Measurements from ENCODE around the gene CACNA1I. TPM values are rescaled to one million over a fixed set of nuclear protein-coding genes. Genes with fewer than 3 reads are reported as not detected.

Gene CACNA1I
- total and polyA plus RNA-seq, 2 donors (not counting 1 experiment from before 2014, with no cell fraction given) = 0.07 to 0.25 TPM

GRCh38 chr22:39592081-39593065, 21.8 kb downstream of the CACNA1I start:
- no peak for DNase-seq
- Mint-ChIP-seq H3K27me3 (peaks cover 29% of the 10 kb centered on the region), H3K4me1 (peaks cover 4% of the 10 kb centered on the region), H3K4me3 (no peak overlapping the region), H3K9me3 (ENCODE audit: insufficient read depth) (no peaks in the 10 kb centered on the region), H3K27ac (no peak overlapping the region)
- no peaks in the 10 kb centered on the region for H4K20me1 ChIP-seq (ENCODE audit: control insufficient read depth, insufficient read depth, low read length, poor library complexity, severe bottlenecking)
- WGBS (ENCODE audit: insufficient coverage) = 75% methylated on average over 31 of the region's 32 CpGs
- no peak overlapping the region for H3K4me2 ChIP-seq (replicated peaks; ENCODE audit: low read depth, low read length, poor library complexity, severe bottlenecking)
- intact Hi-C loops (cut with micrococcal nuclease) = no loop called here
- H3K27me3 ChIP-seq (replicated peaks in 1 of 4; ENCODE audit: control extremely low read depth in 1 of 4, control insufficient read depth in 3 of 4, insufficient read depth in 4 of 4, low read length in 3 of 4) = peaks cover 0 to 33% (median 6%) of the 10 kb centered on the region in 4 experiments
- ChIA-PET POLR2A (no interaction called here), CTCF (no interaction called here)
- H3K79me2 ChIP-seq (ENCODE audit: control insufficient read depth, insufficient read depth, low read length) = no peaks in the 10 kb centered on the region
- no peaks in the 10 kb centered on the region for H3K36me3 ChIP-seq (replicated peaks in 1 of 2; ENCODE audit: control extremely low read depth in 1 of 2, control insufficient read depth in 1 of 2, extremely low read depth in 1 of 2, insufficient read depth in 2 of 2, low read length in 1 of 2)
- no peak overlapping the region for H2AFZ ChIP-seq (ENCODE audit: insufficient read depth, low read depth, low read length, poor library complexity, severe bottlenecking)
- no peak overlapping the region for H3K9ac ChIP-seq (ENCODE audit: low read length)
- TF ChIP-seq EZH2 (IDR thresholded peaks at IDR 0.05; ENCODE audit: borderline replicate concordance, insufficient read depth, low read depth, low read length, poor library complexity, severe bottlenecking) = no peak
- TF ChIP-seq, protein P1, sequence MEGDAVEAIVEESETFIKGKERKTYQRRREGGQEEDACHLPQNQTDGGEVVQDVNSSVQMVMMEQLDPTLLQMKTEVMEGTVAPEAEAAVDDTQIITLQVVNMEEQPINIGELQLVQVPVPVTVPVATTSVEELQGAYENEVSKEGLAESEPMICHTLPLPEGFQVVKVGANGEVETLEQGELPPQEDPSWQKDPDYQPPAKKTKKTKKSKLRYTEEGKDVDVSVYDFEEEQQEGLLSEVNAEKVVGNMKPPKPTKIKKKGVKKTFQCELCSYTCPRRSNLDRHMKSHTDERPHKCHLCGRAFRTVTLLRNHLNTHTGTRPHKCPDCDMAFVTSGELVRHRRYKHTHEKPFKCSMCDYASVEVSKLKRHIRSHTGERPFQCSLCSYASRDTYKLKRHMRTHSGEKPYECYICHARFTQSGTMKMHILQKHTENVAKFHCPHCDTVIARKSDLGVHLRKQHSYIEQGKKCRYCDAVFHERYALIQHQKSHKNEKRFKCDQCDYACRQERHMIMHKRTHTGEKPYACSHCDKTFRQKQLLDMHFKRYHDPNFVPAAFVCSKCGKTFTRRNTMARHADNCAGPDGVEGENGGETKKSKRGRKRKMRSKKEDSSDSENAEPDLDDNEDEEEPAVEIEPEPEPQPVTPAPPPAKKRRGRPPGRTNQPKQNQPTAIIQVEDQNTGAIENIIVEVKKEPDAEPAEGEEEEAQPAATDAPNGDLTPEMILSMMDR (IDR thresholded peaks at IDR 0.05) = no peak
- H3K9me3 ChIP-seq (ENCODE audit: control extremely low read depth in 1 of 3, control insufficient read depth in 2 of 3, insufficient read depth in 1 of 3, low read length in 2 of 3) = peaks cover 0 to 4% (median 0%) of the 10 kb centered on the region in 3 donors
- no peak overlapping the region for H3K27ac ChIP-seq (ENCODE audit: low read length in 2 of 2)
- no peak for ATAC-seq (ENCODE audit: low read depth)
- H3K4me1 ChIP-seq (ENCODE audit: control insufficient read depth in 2 of 2, insufficient read depth in 2 of 2, low read length in 2 of 2) = no peaks in the 10 kb centered on the region
- no peak overlapping the region for H3K4me3 ChIP-seq (ENCODE audit: control extremely low read depth in 1 of 5, extremely low read depth in 1 of 5, insufficient read depth in 1 of 5, low read depth in 2 of 5, low read length in 4 of 5)

Data from B cell (primary cell).